Chondrocyte (in vitro differentiated cells): ENCODE measurements around the gene MDFIC. TPM values are rescaled to one million over a fixed set of nuclear protein-coding genes. Genes with fewer than 3 reads are reported as not detected.

Source experiments
- DNase-seq: peaks from one replicate; pipeline ENCODE4 v3.0.0; 2021; ENCODE audit warnings: mixed read lengths, low spot score
- H3K27ac Mint-ChIP-seq: one replicate; pipeline ENCODE4 v1.8.0; 2021; ENCODE audit warnings: mild to moderate bottlenecking, moderate library complexity, mixed read lengths; ENCODE audit not compliant: unreplicated experiment
- H3K27me3 Mint-ChIP-seq: 2 replicates; pipeline ENCODE4 v1.8.0; 2021; ENCODE audit warnings: low read depth, mixed read lengths
- H3K36me3 Mint-ChIP-seq: 2 replicates; pipeline ENCODE4 v1.8.0; 2021; ENCODE audit warnings: low read depth, mixed read lengths
- H3K4me1 Mint-ChIP-seq: 2 replicates; pipeline ENCODE4 v1.8.0; 2021; ENCODE audit warnings: low read depth, mild to moderate bottlenecking, mixed read lengths
- H3K4me3 Mint-ChIP-seq: one replicate; pipeline ENCODE4 v1.8.0; 2021; ENCODE audit warnings: mild to moderate bottlenecking, moderate library complexity, mixed read lengths; ENCODE audit not compliant: unreplicated experiment
- H3K9me3 Mint-ChIP-seq: 2 replicates; pipeline ENCODE4 v1.8.0; 2021; ENCODE audit warnings: low read depth, mixed read lengths
- total RNA-seq: library from RNA; stranded (reverse); gene quantifications from 3 replicates; pipeline ENCODE4 v1.2.1, GENCODE V29; 2021
- TF ChIP-seq, protein P1 (sequence below): fragments of 200-600 bp; sonication (generic); IDR thresholded peaks from 2 replicates; pipeline ENCODE4 v1.5.0; 2021; ENCODE audit warnings: antibody characterized with exemption, mild to moderate bottlenecking, moderate library complexity

The MDFIC gene
- total RNA-seq, 1 donor from 2014 or later: 15.6 TPM

DNA sequence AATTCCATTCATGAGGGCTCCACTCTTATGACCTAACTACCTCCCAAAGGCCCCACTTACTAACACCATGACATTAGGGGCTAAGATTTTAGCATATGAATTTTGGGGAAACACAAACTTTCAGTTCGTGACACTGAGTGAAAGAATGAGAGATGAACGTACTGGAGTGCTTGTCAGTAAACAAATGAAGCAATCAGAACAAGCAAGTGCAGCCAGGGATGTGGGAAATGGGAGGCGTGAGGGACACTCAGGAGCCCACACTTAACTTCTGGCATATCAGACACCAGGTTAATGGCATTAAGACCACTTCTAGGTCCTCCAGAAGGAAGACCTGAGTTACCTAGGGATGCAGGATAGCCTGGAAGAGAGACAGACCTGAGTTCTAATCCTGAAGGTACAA, 2.3 kb upstream of the MDFIC start:
- TF ChIP-seq, protein P1, sequence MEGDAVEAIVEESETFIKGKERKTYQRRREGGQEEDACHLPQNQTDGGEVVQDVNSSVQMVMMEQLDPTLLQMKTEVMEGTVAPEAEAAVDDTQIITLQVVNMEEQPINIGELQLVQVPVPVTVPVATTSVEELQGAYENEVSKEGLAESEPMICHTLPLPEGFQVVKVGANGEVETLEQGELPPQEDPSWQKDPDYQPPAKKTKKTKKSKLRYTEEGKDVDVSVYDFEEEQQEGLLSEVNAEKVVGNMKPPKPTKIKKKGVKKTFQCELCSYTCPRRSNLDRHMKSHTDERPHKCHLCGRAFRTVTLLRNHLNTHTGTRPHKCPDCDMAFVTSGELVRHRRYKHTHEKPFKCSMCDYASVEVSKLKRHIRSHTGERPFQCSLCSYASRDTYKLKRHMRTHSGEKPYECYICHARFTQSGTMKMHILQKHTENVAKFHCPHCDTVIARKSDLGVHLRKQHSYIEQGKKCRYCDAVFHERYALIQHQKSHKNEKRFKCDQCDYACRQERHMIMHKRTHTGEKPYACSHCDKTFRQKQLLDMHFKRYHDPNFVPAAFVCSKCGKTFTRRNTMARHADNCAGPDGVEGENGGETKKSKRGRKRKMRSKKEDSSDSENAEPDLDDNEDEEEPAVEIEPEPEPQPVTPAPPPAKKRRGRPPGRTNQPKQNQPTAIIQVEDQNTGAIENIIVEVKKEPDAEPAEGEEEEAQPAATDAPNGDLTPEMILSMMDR: no peak
- Mint-ChIP-seq H3K9me3 (no peaks in the 10 kb centered on the region), H3K27me3 (no peaks in the 10 kb centered on the region), H3K36me3 (no peaks in the 10 kb centered on the region), H3K4me1 (peaks cover 13% of the 10 kb centered on the region), H3K4me3 (no peak overlapping the region), H3K27ac (no peak overlapping the region)
- DNase-seq: no peak

DNA sequence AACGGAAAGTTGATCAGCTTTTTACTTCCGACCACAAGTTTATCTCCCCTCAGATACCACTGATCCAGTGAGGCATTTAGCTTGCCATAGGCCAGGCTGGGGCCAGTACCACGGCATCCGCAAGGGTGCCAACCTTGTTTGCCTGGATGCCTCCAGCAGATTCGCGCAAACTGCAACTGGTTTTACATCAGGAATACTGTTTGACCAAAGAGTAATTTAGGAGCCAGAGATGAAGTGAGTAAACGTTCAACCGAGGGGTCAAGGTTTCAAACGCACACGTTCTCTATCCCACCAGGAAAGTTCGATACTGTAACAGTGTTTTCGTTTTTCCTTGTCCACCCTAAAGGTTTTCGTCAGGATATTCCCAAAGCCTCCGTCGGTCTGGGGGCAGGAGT, 266 bp upstream of the MDFIC start:
- Mint-ChIP-seq H3K27ac (peak overlapping the region; percentile 13), H3K27me3 (no peaks in the 10 kb centered on the region), H3K4me1 (peaks cover 17% of the 10 kb centered on the region), H3K9me3 (no peaks in the 10 kb centered on the region), H3K36me3 (peaks cover 2% of the 10 kb centered on the region), H3K4me3 (peak overlapping the region; percentile 87)
- TF ChIP-seq, protein P1: no peak
- DNase-seq: no peak

DNA sequence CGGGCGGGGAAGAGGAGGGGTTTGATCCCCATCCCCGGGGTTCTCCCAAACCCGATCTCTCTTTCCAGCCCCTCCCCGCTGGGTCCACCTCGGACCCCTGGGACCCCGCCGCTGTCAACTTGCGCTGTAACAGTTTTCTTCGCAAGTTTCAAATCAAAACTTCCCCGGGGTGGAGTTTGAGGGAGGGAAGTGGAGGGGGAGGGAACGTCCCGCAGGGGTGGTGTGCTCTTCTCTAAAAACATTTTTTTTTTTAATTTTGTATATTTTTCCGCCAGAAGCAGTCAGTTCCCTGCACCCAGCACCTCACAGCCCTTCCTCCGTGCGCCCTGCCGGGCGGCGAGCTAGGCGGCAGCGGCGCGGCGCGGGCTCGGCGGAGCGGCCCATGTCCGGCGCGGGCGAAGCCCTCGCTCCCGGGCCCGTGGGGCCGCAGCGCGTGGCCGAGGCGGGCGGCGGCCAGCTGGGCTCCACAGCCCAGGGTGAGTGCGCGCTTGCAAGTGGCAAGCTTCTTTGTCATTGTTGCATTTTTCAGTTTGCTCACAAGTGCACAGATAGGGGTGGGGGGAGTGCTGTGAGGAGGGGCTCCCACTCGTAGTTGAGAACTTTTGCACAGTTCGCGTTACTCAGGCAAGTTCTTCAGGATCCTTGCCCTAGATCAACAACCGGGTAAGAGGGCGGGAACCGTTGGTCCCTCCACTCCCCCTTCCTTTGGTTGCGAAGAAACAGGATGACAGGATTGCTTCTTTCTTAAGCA, 933 bp downstream of the MDFIC start:
- Mint-ChIP-seq H3K27ac (peak overlapping the region; percentile 95), H3K9me3 (no peaks in the 10 kb centered on the region), H3K4me1 (peaks cover 17% of the 10 kb centered on the region), H3K4me3 (peak overlapping the region; percentile 87), H3K36me3 (peaks cover 2% of the 10 kb centered on the region), H3K27me3 (no peaks in the 10 kb centered on the region)
- no peak for DNase-seq
- TF ChIP-seq, protein P1: no peak

DNA sequence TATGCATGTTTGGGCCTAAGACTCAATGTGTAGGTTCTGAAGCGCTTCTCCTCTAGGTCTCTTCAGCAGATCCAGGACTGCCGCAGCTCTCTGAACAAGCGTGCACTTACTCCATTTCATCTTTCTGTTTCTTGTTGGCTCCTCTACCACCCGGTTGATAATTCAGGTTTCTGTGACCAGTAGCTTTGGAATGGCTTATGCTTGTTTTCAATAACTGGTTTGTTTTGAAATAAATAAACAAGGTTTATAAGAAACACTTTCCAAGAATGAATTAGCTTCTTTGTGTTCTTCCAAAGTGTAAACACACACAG, 1.5 kb downstream of the MDFIC start:
- Mint-ChIP-seq H3K4me3 (peak overlapping the region; percentile 87), H3K9me3 (no peaks in the 10 kb centered on the region), H3K27me3 (no peaks in the 10 kb centered on the region), H3K27ac (peak overlapping the region; percentile 95), H3K4me1 (peaks cover 17% of the 10 kb centered on the region), H3K36me3 (peaks cover 2% of the 10 kb centered on the region)
- DNase-seq: no peak
- TF ChIP-seq, protein P1: no peak

DNA sequence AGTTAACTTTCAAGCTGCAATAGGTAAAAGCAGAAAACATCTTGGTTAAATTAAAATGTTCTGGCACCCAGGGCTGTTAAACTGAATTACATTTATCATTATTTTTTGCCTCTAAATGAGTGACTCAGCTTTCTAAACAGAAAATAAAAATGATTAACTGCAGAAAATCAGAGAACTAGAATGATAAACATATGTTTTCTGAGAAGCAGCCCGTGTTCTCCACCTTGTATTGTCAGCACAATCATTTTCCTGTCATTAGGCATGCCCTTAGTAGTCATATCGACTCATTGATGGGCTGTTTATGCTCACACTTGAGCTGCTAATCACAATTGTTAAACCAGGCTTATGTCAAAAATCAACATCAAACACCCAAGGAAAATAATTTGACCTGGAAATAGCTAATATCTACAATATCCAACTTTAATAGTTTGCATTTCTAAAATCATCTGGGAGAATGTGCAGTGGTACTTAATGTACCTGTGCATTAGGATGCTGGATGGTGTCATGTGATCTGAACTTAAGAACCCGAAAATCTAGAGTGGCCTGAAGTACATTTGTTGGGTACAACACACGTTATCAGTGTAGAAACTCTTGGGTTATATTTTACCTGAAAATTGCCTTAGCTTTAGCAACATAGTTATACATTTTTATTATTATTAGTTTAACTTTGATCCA, 2.3 kb downstream of the MDFIC start:
- Mint-ChIP-seq H3K27ac (no peak overlapping the region), H3K36me3 (peaks cover 2% of the 10 kb centered on the region), H3K4me3 (peak overlapping the region; percentile 87), H3K4me1 (peaks cover 17% of the 10 kb centered on the region), H3K9me3 (no peaks in the 10 kb centered on the region), H3K27me3 (no peaks in the 10 kb centered on the region)
- no peak for DNase-seq
- TF ChIP-seq, protein P1: no peak
